NT2/D1 (cell line): ENCODE measurements around the gene RPL32.

Experiments
- SUZ12 ChIP-seq: IDR thresholded peaks from 2 replicates; pipeline ENCODE4 v1.6.1; 2011; ENCODE audit not compliant: insufficient read length, insufficient read depth; ENCODE audit errors: extremely low read depth
- YY1 ChIP-seq: IDR thresholded peaks from 2 replicates; pipeline ENCODE4 v1.6.1; 2011; ENCODE audit not compliant: insufficient read length, insufficient read depth

DNA sequence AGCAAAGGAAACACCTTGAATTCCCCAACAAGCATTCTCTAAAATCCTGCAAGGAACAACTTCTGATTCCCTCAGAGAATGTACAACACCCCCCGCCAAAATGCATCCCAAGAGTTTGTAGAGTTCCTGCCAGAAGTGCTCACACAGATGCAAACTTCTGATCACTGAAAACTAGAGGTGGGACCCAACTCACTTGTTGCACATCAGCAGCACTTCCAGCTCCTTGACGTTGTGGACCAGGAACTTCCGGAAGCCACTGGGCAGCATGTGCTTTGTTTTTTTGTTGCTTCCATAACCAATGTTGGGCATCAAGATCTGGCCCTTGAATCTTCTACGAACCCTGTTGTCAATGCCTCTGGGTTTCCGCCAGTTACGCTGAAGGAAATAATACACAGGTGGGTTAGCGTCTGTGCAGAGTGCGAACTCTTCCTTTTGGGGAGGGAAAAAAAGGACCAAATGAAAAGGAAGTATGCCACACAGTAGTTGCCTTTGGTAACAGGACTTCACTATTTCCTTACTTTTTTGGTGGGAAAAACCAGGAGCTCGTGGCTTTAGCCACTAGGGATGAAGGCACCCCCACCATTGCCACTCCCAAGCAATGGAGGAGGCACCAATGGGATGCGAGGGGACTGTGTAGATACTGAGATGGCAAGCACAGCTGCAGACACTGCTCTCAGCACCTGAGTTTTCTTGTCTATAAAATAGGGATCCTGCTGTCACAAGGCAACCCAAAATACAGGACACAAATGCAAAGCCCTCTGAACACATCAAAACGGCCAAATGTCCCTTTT, 2.0 kb downstream of the RPL32 start:
- no peak for TF ChIP-seq YY1
- no peak for TF ChIP-seq SUZ12
